Calu3 (cell line): ENCODE results near the gene FARP1. TPM values are rescaled to one million over a fixed set of nuclear protein-coding genes. Genes with fewer than 3 reads are reported as not detected.

ENCODE experiments used
- BruUV-seq: library from RNA; stranded (reverse); fragments of 400-500 nt; replicated peaks from 2 replicates; lab custom pipeline; 2021; lab: Mats Ljungman, UMichigan
- CTCF ChIA-PET: fragments of 300-600 bp; sonication (Branson Sonifier 250); formaldehyde crosslinking; loops from one replicate; lab custom pipeline; 2022; ENCODE audit warnings: antibody characterized with exemption; lab: Charles Lee
- DNase-seq: peaks from one replicate; pipeline ENCODE4 v3.0.0; 2022
- H3K27ac Mint-ChIP-seq: one replicate; pipeline ENCODE4 v1.8.0; 2022; ENCODE audit warnings: mixed read lengths; ENCODE audit not compliant: unreplicated experiment
- H3K27me3 Mint-ChIP-seq: one replicate; pipeline ENCODE4 v1.8.0; 2022; ENCODE audit warnings: mixed read lengths; ENCODE audit not compliant: unreplicated experiment
- H3K36me3 Mint-ChIP-seq: one replicate; pipeline ENCODE4 v1.8.0; 2022; ENCODE audit warnings: mild to moderate bottlenecking, moderate library complexity, mixed read lengths; ENCODE audit not compliant: insufficient read depth, unreplicated experiment
- H3K4me1 Mint-ChIP-seq: one replicate; pipeline ENCODE4 v1.8.0; 2022; ENCODE audit warnings: mild to moderate bottlenecking, low read depth, mixed read lengths; ENCODE audit not compliant: unreplicated experiment
- H3K4me3 Mint-ChIP-seq: one replicate; pipeline ENCODE4 v1.8.0; 2022; ENCODE audit warnings: mild to moderate bottlenecking, low read depth, moderate library complexity, mixed read lengths; ENCODE audit not compliant: unreplicated experiment
- H3K9me3 Mint-ChIP-seq: one replicate; pipeline ENCODE4 v1.8.0; 2022; ENCODE audit warnings: low read depth, mixed read lengths; ENCODE audit not compliant: unreplicated experiment
- intact Hi-C: fragments of 100-400 bp; cut with micrococcal nuclease; formaldehyde crosslinking; loops from one replicate; pipeline ENCODE4 v1.10.0; 2022; ENCODE audit not compliant: unreplicated experiment
- total RNA-seq: library from RNA; stranded (reverse); gene quantifications from 2 replicates; pipeline ENCODE4 v1.2.3, GENCODE V29; 2022
- TF ChIP-seq, protein P1 (sequence below): fragments of 200-600 bp; IDR thresholded peaks from one replicate; pipeline ENCODE4 v1.8.0; 2022; ENCODE audit warnings: antibody characterized with exemption; ENCODE audit not compliant: unreplicated experiment

The FARP1 gene
- total RNA-seq, 1 experiment from 2014 or later: 47.0 TPM

DNA sequence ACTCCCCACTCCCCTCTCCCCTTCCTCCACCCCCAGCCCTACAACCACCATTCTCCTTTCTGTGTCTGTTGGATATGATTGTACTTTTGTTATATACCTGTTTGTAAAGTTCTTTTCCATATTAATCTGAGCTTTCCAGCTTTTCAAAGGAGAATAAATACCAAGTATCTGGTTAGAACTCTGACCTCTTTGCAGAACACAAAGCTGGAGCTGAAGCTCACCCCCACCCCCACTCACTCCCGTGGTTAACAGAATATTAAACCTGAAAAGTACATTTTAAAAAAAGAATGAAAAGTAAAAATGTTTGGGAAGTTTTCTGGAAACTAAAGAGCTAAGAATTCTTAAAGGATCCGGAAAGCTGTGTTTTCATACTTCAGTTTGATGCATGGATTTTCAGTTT, 189.3 kb downstream of the FARP1 start:
- BruUV-seq: no TSS peak
- no peaks in the 10 kb centered on the region for H3K27me3 Mint-ChIP-seq
- no peaks in the 10 kb centered on the region for H3K9me3 Mint-ChIP-seq
- TF ChIP-seq, protein P1, sequence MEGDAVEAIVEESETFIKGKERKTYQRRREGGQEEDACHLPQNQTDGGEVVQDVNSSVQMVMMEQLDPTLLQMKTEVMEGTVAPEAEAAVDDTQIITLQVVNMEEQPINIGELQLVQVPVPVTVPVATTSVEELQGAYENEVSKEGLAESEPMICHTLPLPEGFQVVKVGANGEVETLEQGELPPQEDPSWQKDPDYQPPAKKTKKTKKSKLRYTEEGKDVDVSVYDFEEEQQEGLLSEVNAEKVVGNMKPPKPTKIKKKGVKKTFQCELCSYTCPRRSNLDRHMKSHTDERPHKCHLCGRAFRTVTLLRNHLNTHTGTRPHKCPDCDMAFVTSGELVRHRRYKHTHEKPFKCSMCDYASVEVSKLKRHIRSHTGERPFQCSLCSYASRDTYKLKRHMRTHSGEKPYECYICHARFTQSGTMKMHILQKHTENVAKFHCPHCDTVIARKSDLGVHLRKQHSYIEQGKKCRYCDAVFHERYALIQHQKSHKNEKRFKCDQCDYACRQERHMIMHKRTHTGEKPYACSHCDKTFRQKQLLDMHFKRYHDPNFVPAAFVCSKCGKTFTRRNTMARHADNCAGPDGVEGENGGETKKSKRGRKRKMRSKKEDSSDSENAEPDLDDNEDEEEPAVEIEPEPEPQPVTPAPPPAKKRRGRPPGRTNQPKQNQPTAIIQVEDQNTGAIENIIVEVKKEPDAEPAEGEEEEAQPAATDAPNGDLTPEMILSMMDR: no peak
- DNase-seq: no peak
- H3K4me3 Mint-ChIP-seq: no peak overlapping the region
- intact Hi-C loops: no loop called here
- no peaks in the 10 kb centered on the region for H3K36me3 Mint-ChIP-seq
- H3K4me1 Mint-ChIP-seq: no peaks in the 10 kb centered on the region
- no peak overlapping the region for H3K27ac Mint-ChIP-seq
- CTCF ChIA-PET: interaction anchor here (0.7 kb wide), 1 partner anchor 19 kb away, joined by 3 read pairs; no protein-coding TSS in a partner anchor

DNA sequence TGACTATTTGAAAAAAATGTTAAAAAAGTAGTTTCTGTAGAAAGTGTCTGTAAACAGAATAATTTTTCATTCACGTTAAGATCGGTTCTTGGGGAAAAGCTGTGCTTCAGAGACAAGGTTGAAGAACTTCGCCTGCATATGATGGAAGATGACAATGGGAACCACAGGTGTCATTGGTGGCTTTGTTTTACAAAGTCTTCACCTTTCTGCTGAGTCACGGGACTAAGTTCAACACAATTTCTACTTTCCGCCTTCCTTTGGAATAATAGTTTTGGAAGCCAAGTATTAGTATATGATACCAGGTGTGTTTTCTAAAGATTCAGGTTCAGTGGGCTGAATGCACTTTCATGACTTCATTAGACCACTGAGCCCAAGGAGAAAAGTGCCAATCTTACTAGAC, 189.8 kb downstream of the FARP1 start:
- DNase-seq: no peak
- Mint-ChIP-seq H3K9me3 (no peaks in the 10 kb centered on the region), H3K4me3 (no peak overlapping the region), H3K36me3 (no peaks in the 10 kb centered on the region), H3K4me1 (no peaks in the 10 kb centered on the region), H3K27me3 (no peaks in the 10 kb centered on the region), H3K27ac (no peak overlapping the region)
- intact Hi-C loops: no loop called here
- CTCF ChIA-PET: interaction anchor here (0.7 kb wide), 1 partner anchor 19 kb away, joined by 3 read pairs; no protein-coding TSS in a partner anchor
- no TSS peak for BruUV-seq
- TF ChIP-seq, protein P1: no peak

DNA sequence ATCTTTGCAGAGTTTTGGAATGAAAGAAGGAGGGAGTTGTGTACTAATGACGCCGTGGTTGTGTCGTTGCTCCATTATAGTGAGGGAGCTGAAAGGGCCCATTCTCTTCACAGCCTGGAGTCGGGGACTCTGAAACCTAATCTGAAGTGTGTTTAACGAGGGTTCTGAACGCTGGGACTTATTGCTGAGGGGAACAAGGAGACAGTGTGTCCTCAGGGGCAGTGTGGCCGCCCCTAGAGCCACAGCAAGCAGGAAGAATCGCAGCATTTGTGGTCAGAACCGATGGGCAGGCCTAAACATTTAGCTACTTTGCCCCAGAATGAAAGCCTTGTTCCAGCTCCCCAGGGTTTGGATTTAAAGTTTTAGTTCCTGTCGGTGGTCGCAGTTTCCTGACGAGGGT, 190.6 kb downstream of the FARP1 start:
- no peak overlapping the region for H3K27ac Mint-ChIP-seq
- H3K27me3 Mint-ChIP-seq: no peaks in the 10 kb centered on the region
- CTCF ChIA-PET: no interaction called here
- H3K36me3 Mint-ChIP-seq: no peaks in the 10 kb centered on the region
- no peaks in the 10 kb centered on the region for H3K4me1 Mint-ChIP-seq
- H3K4me3 Mint-ChIP-seq: no peak overlapping the region
- TF ChIP-seq, protein P1: no peak
- intact Hi-C loops: no loop called here
- no peak for DNase-seq
- BruUV-seq: no TSS peak
- no peaks in the 10 kb centered on the region for H3K9me3 Mint-ChIP-seq

DNA sequence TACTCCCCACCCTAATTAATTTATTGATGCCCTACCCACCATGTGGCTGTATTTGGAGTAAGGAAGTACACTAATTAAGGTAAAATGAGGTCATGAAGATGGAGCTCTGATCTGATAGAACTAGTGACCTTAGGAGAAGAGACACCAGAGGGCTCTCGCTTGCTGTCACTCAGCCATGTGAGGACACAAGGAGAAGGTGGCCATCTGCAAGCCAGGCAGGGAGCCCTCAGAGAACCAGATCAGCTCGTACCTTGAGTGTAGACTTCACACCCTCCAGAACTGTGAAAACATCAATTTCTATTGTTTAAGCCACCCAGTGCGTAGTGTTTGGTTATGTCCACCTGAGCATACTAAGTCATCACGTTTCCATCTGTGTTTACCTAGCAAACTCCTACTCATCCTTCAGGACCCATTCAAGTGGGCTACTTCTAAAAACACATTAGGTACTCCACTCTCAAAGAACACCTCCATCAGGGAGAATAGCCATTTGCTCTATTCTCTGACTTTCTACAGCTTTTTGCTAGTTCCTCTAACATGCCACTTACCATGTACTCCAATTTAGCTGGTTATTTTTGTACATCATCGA, 191.8 kb downstream of the FARP1 start:
- intact Hi-C loops: no loop called here
- BruUV-seq: no TSS peak
- no peak overlapping the region for H3K4me3 Mint-ChIP-seq
- H3K4me1 Mint-ChIP-seq: no peaks in the 10 kb centered on the region
- TF ChIP-seq, protein P1: no peak
- H3K9me3 Mint-ChIP-seq: no peaks in the 10 kb centered on the region
- DNase-seq: no peak
- H3K36me3 Mint-ChIP-seq: no peaks in the 10 kb centered on the region
- CTCF ChIA-PET: no interaction called here
- no peak overlapping the region for H3K27ac Mint-ChIP-seq
- no peaks in the 10 kb centered on the region for H3K27me3 Mint-ChIP-seq
